PFSK-1 (cell line): ENCODE results near the gene SLC2A6.

Experiments
- FOXP2 ChIP-seq: optimal IDR thresholded peaks from 2 replicates; pipeline ENCODE3; 2011; ENCODE audit warnings: borderline replicate concordance, control low read depth, inconsistent platforms; ENCODE audit not compliant: insufficient read depth; ENCODE audit errors: extremely low read length, extremely low read depth
- POLR2AphosphoS5 ChIP-seq: IDR thresholded peaks from 2 replicates; pipeline ENCODE4 v1.6.1; 2012; ENCODE audit warnings: low read depth, mild to moderate bottlenecking, control low read depth, low read length, moderate library complexity
- SIN3A ChIP-seq: IDR thresholded peaks from 2 replicates; pipeline ENCODE4 v1.6.1; 2012; ENCODE audit warnings: mild to moderate bottlenecking, low read length, moderate library complexity, borderline replicate concordance; ENCODE audit not compliant: insufficient read depth
- TAF1 ChIP-seq: IDR thresholded peaks from 2 replicates; pipeline ENCODE4 v1.6.1; 2012; ENCODE audit warnings: low read length, control low read depth, borderline replicate concordance; ENCODE audit not compliant: insufficient read depth
- TF ChIP-seq, protein P1 (sequence below), 2 experiments: IDR thresholded peaks; 2 replicates each; pipeline versions ENCODE4 v1.6.1 to v1.8.0; 2011 to 2012; ENCODE audit warnings: low read depth in 2 of 2, low read length in 2 of 2, control low read depth in 1 of 2, inconsistent platforms in 1 of 2, mild to moderate bottlenecking in 1 of 2, moderate library complexity in 1 of 2; ENCODE audit not compliant: insufficient read depth in 1 of 2

The SLC2A6 gene

GRCh38 chr9:133496861-133497842 lies 18.3 kb upstream of the SLC2A6 start:
- no peak for TF ChIP-seq TAF1
- no peak for TF ChIP-seq FOXP2
- no peak for TF ChIP-seq SIN3A
- TF ChIP-seq, protein P1, sequence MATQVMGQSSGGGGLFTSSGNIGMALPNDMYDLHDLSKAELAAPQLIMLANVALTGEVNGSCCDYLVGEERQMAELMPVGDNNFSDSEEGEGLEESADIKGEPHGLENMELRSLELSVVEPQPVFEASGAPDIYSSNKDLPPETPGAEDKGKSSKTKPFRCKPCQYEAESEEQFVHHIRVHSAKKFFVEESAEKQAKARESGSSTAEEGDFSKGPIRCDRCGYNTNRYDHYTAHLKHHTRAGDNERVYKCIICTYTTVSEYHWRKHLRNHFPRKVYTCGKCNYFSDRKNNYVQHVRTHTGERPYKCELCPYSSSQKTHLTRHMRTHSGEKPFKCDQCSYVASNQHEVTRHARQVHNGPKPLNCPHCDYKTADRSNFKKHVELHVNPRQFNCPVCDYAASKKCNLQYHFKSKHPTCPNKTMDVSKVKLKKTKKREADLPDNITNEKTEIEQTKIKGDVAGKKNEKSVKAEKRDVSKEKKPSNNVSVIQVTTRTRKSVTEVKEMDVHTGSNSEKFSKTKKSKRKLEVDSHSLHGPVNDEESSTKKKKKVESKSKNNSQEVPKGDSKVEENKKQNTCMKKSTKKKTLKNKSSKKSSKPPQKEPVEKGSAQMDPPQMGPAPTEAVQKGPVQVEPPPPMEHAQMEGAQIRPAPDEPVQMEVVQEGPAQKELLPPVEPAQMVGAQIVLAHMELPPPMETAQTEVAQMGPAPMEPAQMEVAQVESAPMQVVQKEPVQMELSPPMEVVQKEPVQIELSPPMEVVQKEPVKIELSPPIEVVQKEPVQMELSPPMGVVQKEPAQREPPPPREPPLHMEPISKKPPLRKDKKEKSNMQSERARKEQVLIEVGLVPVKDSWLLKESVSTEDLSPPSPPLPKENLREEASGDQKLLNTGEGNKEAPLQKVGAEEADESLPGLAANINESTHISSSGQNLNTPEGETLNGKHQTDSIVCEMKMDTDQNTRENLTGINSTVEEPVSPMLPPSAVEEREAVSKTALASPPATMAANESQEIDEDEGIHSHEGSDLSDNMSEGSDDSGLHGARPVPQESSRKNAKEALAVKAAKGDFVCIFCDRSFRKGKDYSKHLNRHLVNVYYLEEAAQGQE (IDR thresholded peaks at IDR 0.05; ENCODE audit: insufficient read depth in 1 of 2, low read depth in 2 of 2, low read length in 2 of 2): no peak
- no peak for TF ChIP-seq POLR2AphosphoS5

GRCh38 chr9:133495327-133496293 lies 16.7 kb upstream of the SLC2A6 start:
- TF ChIP-seq TAF1: no peak
- TF ChIP-seq SIN3A: no peak
- no peak for TF ChIP-seq FOXP2
- TF ChIP-seq POLR2AphosphoS5: no peak
- TF ChIP-seq, protein P1 (IDR thresholded peaks at IDR 0.05; ENCODE audit: insufficient read depth in 1 of 2, low read depth in 2 of 2, low read length in 2 of 2): no peak

GRCh38 chr9:133494636-133495326 lies 15.9 kb upstream of the SLC2A6 start:
- TF ChIP-seq FOXP2 (no peak), TAF1 (no peak), POLR2AphosphoS5 (no peak), SIN3A (no peak)
- TF ChIP-seq, protein P1 (IDR thresholded peaks at IDR 0.05; ENCODE audit: insufficient read depth in 1 of 2, low read depth in 2 of 2, low read length in 2 of 2): no peak

DNA sequence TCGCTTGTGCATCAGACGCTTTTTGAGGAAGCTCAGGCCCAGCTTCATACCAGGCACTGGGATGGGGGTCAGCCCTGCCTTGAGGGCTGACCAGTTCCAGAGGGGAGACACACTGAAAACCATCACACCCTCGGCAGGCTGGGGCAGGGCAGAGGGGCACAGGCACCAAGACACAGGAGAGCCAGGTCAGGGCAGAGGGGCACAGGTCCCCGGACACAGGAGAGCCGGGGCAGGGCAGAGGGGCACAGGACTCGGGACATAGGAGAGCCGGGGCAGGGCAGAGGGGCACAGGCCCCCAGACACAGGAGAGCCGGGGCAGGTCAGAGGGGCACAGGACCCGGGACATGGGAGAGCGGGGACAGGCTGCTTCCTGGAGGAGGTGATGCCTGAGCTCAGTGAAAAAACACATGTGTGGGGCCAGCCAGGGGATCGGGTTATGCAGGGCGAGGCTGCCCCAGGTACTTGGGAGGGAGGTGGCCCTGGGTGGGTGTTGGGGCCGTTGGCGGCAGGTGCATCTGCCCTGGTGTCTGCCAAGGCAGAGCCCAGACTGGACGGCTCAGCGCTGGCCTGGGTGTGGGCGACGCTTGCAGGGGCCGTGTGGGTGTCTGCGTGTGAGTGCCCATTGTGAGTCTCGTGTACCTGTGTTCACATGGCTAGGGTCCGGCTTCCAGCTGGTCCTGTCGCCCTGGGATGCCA lies 15.1 kb upstream of the SLC2A6 start:
- TF ChIP-seq POLR2AphosphoS5: no peak
- TF ChIP-seq, protein P1 (IDR thresholded peaks at IDR 0.05; ENCODE audit: insufficient read depth in 1 of 2, low read depth in 2 of 2, low read length in 2 of 2): no peak
- no peak for TF ChIP-seq SIN3A
- TF ChIP-seq TAF1: no peak
- no peak for TF ChIP-seq FOXP2
